HepG2 (cell line): ENCODE data around the gene DDX19B. TPM values are rescaled to one million over a fixed set of nuclear protein-coding genes. Genes with fewer than 3 reads are reported as not detected.

Experiments used
- ATF5 ChIP-seq: sonication (generic); formaldehyde crosslinking; IDR thresholded peaks from 2 replicates; pipeline ENCODE4 v1.4.0; 2020; ENCODE audit warnings: mild to moderate bottlenecking, low read depth, missing genetic modification reagents
- BRF2 ChIP-seq: sonication (generic); formaldehyde crosslinking; IDR thresholded peaks from 2 replicates; pipeline ENCODE4 v1.8.1; 2022; ENCODE audit warnings: mild to moderate bottlenecking, missing genetic modification reagents
- FOXJ3 ChIP-seq: sonication (generic); formaldehyde crosslinking; IDR thresholded peaks from 2 replicates; pipeline ENCODE4 v1.4.0; 2020; ENCODE audit warnings: missing genetic modification reagents, mild to moderate bottlenecking, borderline replicate concordance
- HNRNPH1 ChIP-seq: fragments of 200-400 bp; formaldehyde crosslinking; optimal IDR thresholded peaks from 2 replicates; pipeline ENCODE3; 2017; ENCODE audit warnings: mild to moderate bottlenecking, low read depth, low read length
- HOXA3 ChIP-seq: sonication (generic); formaldehyde crosslinking; IDR thresholded peaks from 2 replicates; pipeline ENCODE4 v1.5.0; 2020; ENCODE audit warnings: missing genetic modification reagents
- MATR3 ChIP-seq: sonication (generic); formaldehyde crosslinking; IDR thresholded peaks from 2 replicates; pipeline ENCODE4 v1.4.0; 2020; ENCODE audit warnings: missing genetic modification reagents
- NFAT5 ChIP-seq: sonication (generic); formaldehyde crosslinking; IDR thresholded peaks from 2 replicates; pipeline ENCODE4 v1.4.0; 2020; ENCODE audit warnings: missing genetic modification reagents
- NR2F1 ChIP-seq, 2 experiments: fragments of 450-650 bp in 1 of 2; formaldehyde crosslinking in 1 of 2; IDR thresholded peaks; 2 replicates each; pipeline versions ENCODE4 v1.5.0 to v1.6.1; 2016 to 2020; ENCODE audit warnings: mild to moderate bottlenecking in 1 of 2, missing compliant biosample characterization in 1 of 2, missing genetic modification reagents in 1 of 2, moderate library complexity in 1 of 2
- PHF8 ChIP-seq: sonication (generic); formaldehyde crosslinking; IDR thresholded peaks from 2 replicates; pipeline ENCODE4 v1.5.0; 2020; ENCODE audit warnings: missing genetic modification reagents
- SNAPC2 ChIP-seq: sonication (generic); formaldehyde crosslinking; IDR thresholded peaks from 2 replicates; pipeline ENCODE4 v1.8.1; 2022; ENCODE audit warnings: mild to moderate bottlenecking, missing genetic modification reagents
- STAT6 ChIP-seq: sonication (generic); formaldehyde crosslinking; IDR thresholded peaks from 2 replicates; pipeline ENCODE4 v1.4.0; 2020; ENCODE audit warnings: missing genetic modification reagents, mild to moderate bottlenecking, borderline replicate concordance
- TAF15 ChIP-seq: fragments of 200-400 bp; formaldehyde crosslinking; IDR thresholded peaks from one replicate; pipeline ENCODE4 v1.6.1; 2018; ENCODE audit warnings: mild to moderate bottlenecking, low read depth, low read length; ENCODE audit not compliant: poor library complexity, severe bottlenecking
- WIZ ChIP-seq: sonication (generic); formaldehyde crosslinking; IDR thresholded peaks from 2 replicates; pipeline ENCODE4 v1.5.1; 2020; ENCODE audit warnings: mild to moderate bottlenecking, missing genetic modification reagents
- ZHX1 ChIP-seq: sonication (generic); formaldehyde crosslinking; IDR thresholded peaks from 2 replicates; pipeline ENCODE4 v1.8.1; 2022; ENCODE audit warnings: low read depth, mild to moderate bottlenecking, missing genetic modification reagents
- ZNF224 ChIP-seq: sonication (generic); formaldehyde crosslinking; IDR thresholded peaks from 2 replicates; pipeline ENCODE4 v1.5.0; 2020; ENCODE audit warnings: mild to moderate bottlenecking, missing genetic modification reagents
- polyA plus RNA-seq, 8 experiments: library from polyadenylated mRNA; depleted of rRNA in 3 of 8; stranded (reverse) in 7 of 8; unstranded in 1 of 8; fragments of >200 nt; fragmentation: Illumina TruSeq in 4 of 8; extraction: Trizol in 4 of 8; gene quantifications; 2 replicates each; pipeline versions ENCODE4 v1.2.1 to v1.2.3, GENCODE V29; 2011 to 2016; ENCODE audit warnings: low read depth in 4 of 8, missing spikeins in 1 of 8, mixed read lengths in 1 of 8; ENCODE audit not compliant: insufficient read depth in 1 of 8
- total RNA-seq, 5 experiments: library from RNA; depleted of rRNA; stranded (reverse); fragments of >200 nt; fragmentation: Illumina TruSeq; extraction: Trizol; gene quantifications; 2 replicates each; pipeline ENCODE4 v1.2.3, GENCODE V29; 2016; ENCODE audit warnings: low read depth in 1 of 5

Gene DDX19B
- total and polyA plus RNA-seq, 2 of the 13 experiments (the other 11 are each of a cell fraction or from before 2014, with no cell fraction given): 36.2 to 40.0 TPM

GRCh38 chr16:70251629-70252354 is 47.2 kb upstream of the DDX19B start, which contains the start of gene EXOSC6 (continued):
- TF ChIP-seq STAT6 (CRISPR knock-in tag) (no peak), TAF15 (peak; percentile 99), HNRNPH1 (peak; percentile 79), NFAT5 (CRISPR knock-in tag) (peak; percentile 76; the same call in 1 of the 2 replicates), FOXJ3 (CRISPR knock-in tag) (no peak), ZHX1 (CRISPR knock-in tag) (peak; percentile 95), ZNF224 (0 out of 2 replicates have a peak, but pooled peaks have one; percentile 8), PHF8 (CRISPR knock-in tag) (peak; percentile 96), SNAPC2 (peak; percentile 98), NR2F1 (CRISPR knock-in tag; IDR thresholded peaks at IDR 0.05) (no peak), BRF2 (peak; percentile 93), ATF5 (CRISPR knock-in tag) (peak; percentile 88; the same call in 1 of the 2 replicates), WIZ (CRISPR knock-in tag) (peak; percentile 90), MATR3 (no peak), HOXA3 (CRISPR knock-in tag) (peak; percentile 98)
